Endothelial cell of umbilical vein (primary cell): ENCODE measurements around the gene TMEM203. TPM values are rescaled to one million over a fixed set of nuclear protein-coding genes. Genes with fewer than 3 reads are reported as not detected.
A peak's percentile ranks its signal among the peaks of the same experiment; 100 is the strongest.

Source experiments
- BruUV-seq: library from RNA; stranded (reverse); fragments of 400-500 nt; replicated peaks from 2 replicates; lab custom pipeline; 2021; lab: Mats Ljungman, UMichigan
- CTCF ChIA-PET: fragments of 300-600, 350-600 bp; sonication (Branson Sonifier 250); formaldehyde crosslinking; loops from one replicate; lab custom pipeline; 2021; ENCODE audit warnings: antibody characterized with exemption, inconsistent platforms; lab: Charles Lee
- POLR2A ChIA-PET: fragments of 300-600, 350-600 bp; sonication (Branson Sonifier 250); formaldehyde crosslinking; loops from one replicate; lab custom pipeline; 2021; ENCODE audit warnings: antibody characterized with exemption, inconsistent platforms; lab: Charles Lee
- DNase-seq: peaks from one replicate; pipeline ENCODE4 v3.0.0-alpha.2; 2011; ENCODE audit warnings: low read depth, low spot score
- FAIRE-seq: peaks from 2 replicates; lab custom pipeline; 2011; peaks lifted over from hg19 to GRCh38; lab: Jason Lieb, UNC
- H2AFZ ChIP-seq: 2 replicates; pipeline ENCODE4 v1.6.0; 2012; ENCODE audit warnings: low read depth, low read length, control low read depth, inconsistent platforms
- H3K27ac ChIP-seq: 2 replicates; pipeline ENCODE4 v1.5.1; 2011; ENCODE audit warnings: low read depth, mild to moderate bottlenecking, control low read depth, low read length, moderate library complexity; ENCODE audit not compliant: insufficient read depth
- H3K27me3 ChIP-seq, 2 experiments: 2 replicates each; pipeline versions ENCODE4 v1.6.0 to v1.6.1; 2011; ENCODE audit warnings: low read length in 2 of 2, mixed read lengths in 1 of 2; ENCODE audit not compliant: control insufficient read depth in 2 of 2, insufficient read depth in 2 of 2
- H3K36me3 ChIP-seq, 2 experiments: 2 replicates in 1 of 2; 3 replicates in 1 of 2; pipeline ENCODE4 v1.5.1; 2011; ENCODE audit warnings: low read length in 2 of 2, mild to moderate bottlenecking in 1 of 2, moderate library complexity in 1 of 2; ENCODE audit not compliant: control insufficient read depth in 2 of 2, insufficient read depth in 2 of 2; ENCODE audit errors: extremely low read depth in 1 of 2
- H3K4me1 ChIP-seq: 3 replicates; pipeline ENCODE4 v1.5.1; 2011; ENCODE audit warnings: mild to moderate bottlenecking, low read length; ENCODE audit not compliant: control insufficient read depth, insufficient read depth; ENCODE audit errors: extremely low read depth
- H3K4me2 ChIP-seq: 2 replicates; pipeline ENCODE4 v1.6.1; 2011; ENCODE audit warnings: low read length, control low read depth, mixed read lengths; ENCODE audit not compliant: insufficient read depth
- H3K4me3 ChIP-seq, 3 experiments: fragments of 200-600 bp in 1 of 3; sonication (generic), shearing (Covaris generic) in 1 of 3; replicated peaks in 1 of 3; 2 replicates each; pipeline ENCODE4 v1.5.1; 2011 to 2016; ENCODE audit warnings: control low read depth in 3 of 3, low read length in 3 of 3, mild to moderate bottlenecking in 2 of 3, inconsistent platforms in 1 of 3, low read depth in 1 of 3, moderate library complexity in 1 of 3; ENCODE audit not compliant: insufficient read depth in 1 of 3
- H3K79me2 ChIP-seq: 2 replicates; pipeline ENCODE4 v1.6.0; 2012; ENCODE audit warnings: low read length, inconsistent platforms; ENCODE audit not compliant: control insufficient read depth, insufficient read depth
- H3K9ac ChIP-seq: replicated peaks from 2 replicates; pipeline ENCODE3; 2011; ENCODE audit warnings: low read length, control low read depth; ENCODE audit not compliant: insufficient read depth; ENCODE audit errors: extremely low read depth
- H3K9me1 ChIP-seq: replicated peaks from 3 replicates; pipeline ENCODE4 v1.6.0; 2011; ENCODE audit warnings: mild to moderate bottlenecking, low read length; ENCODE audit not compliant: control insufficient read depth, insufficient read depth; ENCODE audit errors: extremely low read depth
- H3K9me3 ChIP-seq: replicated peaks from 2 replicates; pipeline ENCODE4 v1.5.1; 2012; ENCODE audit warnings: low read length, inconsistent platforms; ENCODE audit not compliant: control insufficient read depth, insufficient read depth
- H4K20me1 ChIP-seq: replicated peaks from 2 replicates; pipeline ENCODE3; 2011; ENCODE audit warnings: mild to moderate bottlenecking, low read length; ENCODE audit not compliant: control insufficient read depth, insufficient read depth; ENCODE audit errors: extremely low read depth
- EZH2 ChIP-seq: IDR thresholded peaks from 2 replicates; pipeline ENCODE4 v1.6.1; 2012; ENCODE audit warnings: borderline replicate concordance, low read depth, mild to moderate bottlenecking, moderate library complexity, low read length, inconsistent platforms; ENCODE audit not compliant: severe bottlenecking
- POLR2A ChIP-seq: IDR thresholded peaks from 2 replicates; pipeline ENCODE4 v1.6.1; 2012; ENCODE audit warnings: low read depth, mild to moderate bottlenecking, control low read depth, low read length
- dilution Hi-C: fragments of 300-500 bp; cut with MboI; formaldehyde crosslinking; loops from one replicate; pipeline ENCODE4 v1.15.0; 2019; ENCODE audit warnings: low sequenced_read_pairs; ENCODE audit not compliant: extremely low pct_ligation_motif_present
- intact Hi-C: fragments of 100-400 bp; cut with micrococcal nuclease; formaldehyde crosslinking; loops from one replicate; pipeline ENCODE4 v1.10.0; 2022
- polyA plus RNA-seq, 4 experiments: library from polyadenylated mRNA; depleted of rRNA in 3 of 4; stranded (reverse) in 3 of 4; unstranded in 1 of 4; fragments of >200 nt; gene quantifications; 2 replicates each; pipeline versions ENCODE4 v1.2.1 to v1.2.3, GENCODE V29; 2011 to 2012; ENCODE audit warnings: missing spikeins in 1 of 4
- total RNA-seq: library from RNA; stranded (reverse); gene quantifications from 2 replicates; pipeline ENCODE4 v1.2.3, GENCODE V29; 2021

The TMEM203 gene
- total and polyA plus RNA-seq, 2 donors (not counting 3 experiments of a cell fraction or from before 2014, with no cell fraction given) = 29.6 to 39.8 TPM

GRCh38 chr9:137161558-137162486 lies 43.6 kb downstream of the TMEM203 start:
- intact Hi-C loops = no loop called here
- no peaks in the 10 kb centered on the region for H3K9me3 ChIP-seq
- POLR2A ChIA-PET = no interaction called here
- DNase-seq = no peak
- H3K9ac ChIP-seq = no peak overlapping the region
- no peak overlapping the region for H3K27ac ChIP-seq
- peaks cover 16 to 29% of the 10 kb centered on the region in 2 experiments for H3K27me3 ChIP-seq
- no TSS peak for BruUV-seq
- no peak for FAIRE-seq
- no peaks in the 10 kb centered on the region for H3K79me2 ChIP-seq
- dilution Hi-C loops = no loop called here
- no peak overlapping the region for H3K4me3 ChIP-seq
- H3K4me2 ChIP-seq = no peak overlapping the region
- TF ChIP-seq POLR2A = no peak
- H3K36me3 ChIP-seq = no peaks in the 10 kb centered on the region
- H3K4me1 ChIP-seq = peaks cover 3% of the 10 kb centered on the region
- H3K9me1 ChIP-seq = no peaks in the 10 kb centered on the region
- no peaks in the 10 kb centered on the region for H4K20me1 ChIP-seq
- CTCF ChIA-PET = interaction anchor here (1.2 to 1.5 kb wide), 2 partner anchors 9 to 14 kb away, joined by 4 to 12 read pairs; no protein-coding TSS in a partner anchor
- H2AFZ ChIP-seq = no peak overlapping the region

- H3K9me1 ChIP-seq = no peaks in the 10 kb centered on the region
- CTCF ChIA-PET = no interaction called here
- FAIRE-seq = no peak
These were observed 44.5 kb downstream of the TMEM203 start for GRCh38 chr9:137160716-137161557.

More at GRCh38 chr9:137160716-137161557, 44.5 kb downstream of the TMEM203 start:
- no peak overlapping the region for H3K9ac ChIP-seq
- H3K27ac ChIP-seq = no peak overlapping the region
- no peaks in the 10 kb centered on the region for H3K9me3 ChIP-seq
- intact Hi-C loops = no loop called here
- TF ChIP-seq EZH2 (peak; percentile 2), POLR2A (no peak)
- no peak overlapping the region for H3K4me3 ChIP-seq
- H3K27me3 ChIP-seq = peaks cover 12 to 24% of the 10 kb centered on the region in 2 experiments
- H3K36me3 ChIP-seq = no peaks in the 10 kb centered on the region
- dilution Hi-C loops = no loop called here
- H2AFZ ChIP-seq = no peak overlapping the region
- H3K4me1 ChIP-seq = peaks cover 3% of the 10 kb centered on the region
- no peaks in the 10 kb centered on the region for H3K79me2 ChIP-seq
- BruUV-seq = no TSS peak
- POLR2A ChIA-PET = no interaction called here
- DNase-seq = no peak
- H3K4me2 ChIP-seq = no peak overlapping the region
- H4K20me1 ChIP-seq = no peaks in the 10 kb centered on the region
